Uterus (tissue), 2 donors: ENCODE measurements around the gene ARID2.

ENCODE experiments used
- CTCF ChIP-seq, 4 experiments: fragments of 200-600 bp in 2 of 4; fragments of 450-650 bp in 2 of 4; sonication (generic) in 2 of 4; IDR thresholded peaks; one replicate each; pipeline ENCODE4 v1.5.1; 2016 to 2019; ENCODE audit warnings: antibody characterized with exemption in 4 of 4, mild to moderate bottlenecking in 2 of 4, moderate library complexity in 1 of 4
- POLR2A ChIP-seq, 2 donors: fragments of 450-650 bp; IDR thresholded peaks; one replicate each; pipeline ENCODE4 v1.6.1; 2016; ENCODE audit warnings: antibody characterized with exemption in 2 of 2, mild to moderate bottlenecking in 1 of 2, moderate library complexity in 1 of 2

DNA sequence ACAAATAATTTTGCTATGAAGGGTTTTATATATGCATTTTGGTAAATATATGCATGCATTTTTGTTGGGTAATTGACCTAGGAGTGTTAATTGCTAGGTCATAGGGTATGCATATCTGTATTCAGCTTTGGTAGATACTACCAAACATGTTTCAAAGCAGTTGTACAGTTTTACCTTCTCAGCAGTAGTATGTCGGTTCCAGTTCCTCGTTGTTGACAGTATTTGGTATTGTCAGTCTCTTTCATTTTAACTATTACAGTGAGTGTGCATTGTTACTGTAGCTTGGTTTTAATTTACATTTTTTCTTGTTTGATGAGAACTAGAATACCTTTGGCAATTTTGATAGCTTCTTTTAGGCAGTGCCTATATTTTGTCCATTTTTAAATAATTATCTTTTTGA, 98.9 kb downstream of the ARID2 start:
- TF ChIP-seq POLR2A (IDR thresholded peaks at IDR 0.05): no peak
- no peak for TF ChIP-seq CTCF (IDR thresholded peaks at IDR 0.05)
